HEK293T (cell line): ENCODE results near the gene NIN.

Experiments
- CTCF ChIA-PET: fragments of 350-600 bp; formaldehyde crosslinking; extraction: SDS; loops from one replicate; lab custom pipeline; 2021; ENCODE audit warnings: antibody characterized with exemption, inconsistent platforms; lab: Yijun Ruan, JAX
- POLR2A ChIA-PET: fragments of 350-600 bp; formaldehyde crosslinking; extraction: SDS; loops from one replicate; lab custom pipeline; 2020; ENCODE audit warnings: antibody characterized with exemption, inconsistent platforms; lab: Yijun Ruan, JAX
- DNase-seq: peaks from one replicate; pipeline ENCODE4 v3.0.0; 2012; ENCODE audit warnings: mixed read lengths; ENCODE audit errors: extremely low spot score
- ARNT ChIP-seq: fragments of 450-650 bp; IDR thresholded peaks from 2 replicates; pipeline ENCODE4 v1.6.1; 2017; ENCODE audit warnings: mild to moderate bottlenecking
- BHLHE40 ChIP-seq: fragments of 450-650 bp; IDR thresholded peaks from 2 replicates; pipeline ENCODE4 v1.6.1; 2016; ENCODE audit warnings: mild to moderate bottlenecking, moderate library complexity, borderline replicate concordance
- CTBP1 ChIP-seq: fragments of 450-650 bp; IDR thresholded peaks from 2 replicates; pipeline ENCODE4 v1.6.1; 2016; ENCODE audit warnings: borderline replicate concordance
- ELF4 ChIP-seq: fragments of 450-650 bp; IDR thresholded peaks from 2 replicates; pipeline ENCODE4 v1.6.1; 2017; ENCODE audit warnings: antibody characterized with exemption
- FOXA1 ChIP-seq: fragments of 450-650 bp; IDR thresholded peaks from 2 replicates; pipeline ENCODE4 v1.6.1; 2016; ENCODE audit warnings: mild to moderate bottlenecking
- FOXK2 ChIP-seq: fragments of 450-650 bp; IDR thresholded peaks from 2 replicates; pipeline ENCODE4 v1.6.1; 2016; ENCODE audit warnings: mild to moderate bottlenecking
- FOXM1 ChIP-seq: fragments of 450-650 bp; IDR thresholded peaks from 2 replicates; pipeline ENCODE4 v1.6.1; 2017; ENCODE audit warnings: mild to moderate bottlenecking, borderline replicate concordance
- HDGF ChIP-seq: fragments of 450-650 bp; IDR thresholded peaks from 2 replicates; pipeline ENCODE4 v1.6.1; 2017; ENCODE audit warnings: antibody characterized with exemption, borderline replicate concordance
- L3MBTL2 ChIP-seq: fragments of 450-650 bp; conservative IDR thresholded peaks from 2 replicates; pipeline ENCODE4 v1.6.1; 2016; ENCODE audit warnings: mild to moderate bottlenecking
- LEF1 ChIP-seq: fragments of 450-650 bp; IDR thresholded peaks from 2 replicates; pipeline ENCODE4 v1.6.1; 2017; ENCODE audit warnings: mild to moderate bottlenecking, borderline replicate concordance
- NFRKB ChIP-seq: fragments of 450-650 bp; IDR thresholded peaks from 2 replicates; pipeline ENCODE4 v1.6.1; 2016; ENCODE audit warnings: mild to moderate bottlenecking, moderate library complexity
- PKNOX1 ChIP-seq: fragments of 450-650 bp; IDR thresholded peaks from 2 replicates; pipeline ENCODE4 v1.6.1; 2016
- SP1 ChIP-seq: fragments of 450-650 bp; IDR thresholded peaks from 2 replicates; pipeline ENCODE4 v1.6.1; 2017
- SUZ12 ChIP-seq: fragments of 450-650 bp; IDR thresholded peaks from 2 replicates; pipeline ENCODE4 v1.6.1; 2016; ENCODE audit warnings: mild to moderate bottlenecking
- TARDBP ChIP-seq: fragments of 450-650 bp; IDR thresholded peaks from 2 replicates; pipeline ENCODE4 v1.6.1; 2016
- ZNF384 ChIP-seq: fragments of 450-650 bp; IDR thresholded peaks from 2 replicates; pipeline ENCODE4 v1.6.1; 2016

Gene NIN

GRCh38 chr14:50766338-50766886 is 64.5 kb downstream of the NIN start:
- CTCF ChIA-PET = interaction anchor here (1.8 kb wide), 1 partner anchor 101 kb away, joined by 5 read pairs; no protein-coding TSS in a partner anchor
- DNase-seq = no peak
- TF ChIP-seq PKNOX1 (no peak), BHLHE40 (no peak), FOXA1 (no peak), SUZ12 (no peak), SP1 (no peak), NFRKB (no peak), LEF1 (no peak), ARNT (no peak), TARDBP (no peak), HDGF (no peak), FOXK2 (no peak), CTBP1 (no peak)
- POLR2A ChIA-PET = no interaction called here

GRCh38 chr14:50763382-50764007 is 67.5 kb downstream of the NIN start:
- CTCF ChIA-PET = interaction anchor here (0.6 to 1.5 kb wide), 3 partner anchors 9 to 146 kb away, joined by 3 to 10 read pairs (median 8); no protein-coding TSS in a partner anchor
- no peak for TF ChIP-seq NFRKB
- no peak for TF ChIP-seq HDGF
- TF ChIP-seq LEF1 = no peak
- no peak for TF ChIP-seq BHLHE40
- no peak for TF ChIP-seq L3MBTL2
- TF ChIP-seq CTBP1 = no peak
- TF ChIP-seq FOXK2 = no peak
- TF ChIP-seq SUZ12 = no peak
- no peak for TF ChIP-seq FOXA1
- POLR2A ChIA-PET = no interaction called here
- DNase-seq = no peak

- no peak for DNase-seq
- TF ChIP-seq FOXM1 (no peak), SUZ12 (no peak), HDGF (no peak)
- ChIA-PET POLR2A (interaction anchor here (1.1 kb wide), 1 partner anchor 95 kb away, joined by 3 read pairs; the partner anchor contains the start of gene SAV1), CTCF (interaction anchor here (0.6 to 1.5 kb wide), 5 partner anchors 9 to 163 kb away, joined by 3 to 10 read pairs (median 3); no protein-coding TSS in a partner anchor)
Measured at GRCh38 chr14:50762931-50763300, 68.0 kb downstream of the NIN start.

GRCh38 chr14:50762001-50762930 is 68.7 kb downstream of the NIN start:
- ChIA-PET CTCF (interaction anchor here (0.6 to 1.5 kb wide), 3 partner anchors 11 to 162 kb away, joined by 3 to 10 read pairs (median 3); no protein-coding TSS in a partner anchor), POLR2A (interaction anchor here (1.1 kb wide), 1 partner anchor 94 kb away, joined by 3 read pairs; the partner anchor contains the start of gene SAV1)
- TF ChIP-seq BHLHE40 = no peak
- TF ChIP-seq PKNOX1 = no peak
- TF ChIP-seq CTBP1 = no peak
- no peak for TF ChIP-seq NFRKB
- no peak for TF ChIP-seq FOXA1
- TF ChIP-seq SP1 = no peak
- no peak for TF ChIP-seq HDGF
- TF ChIP-seq SUZ12 = no peak
- no peak for TF ChIP-seq L3MBTL2
- TF ChIP-seq ARNT = no peak
- no peak for TF ChIP-seq LEF1
- TF ChIP-seq TARDBP = no peak
- TF ChIP-seq ZNF384 = no peak
- DNase-seq = no peak

- POLR2A ChIA-PET = no interaction called here
- no peak for TF ChIP-seq FOXM1
- CTCF ChIA-PET = no interaction called here
- DNase-seq = no peak
Measured at GRCh38 chr14:50759800-50760543, 71.0 kb downstream of the NIN start.

- POLR2A ChIA-PET = no interaction called here
- TF ChIP-seq BHLHE40 (no peak), SUZ12 (no peak), NFRKB (no peak), ARNT (no peak), FOXA1 (no peak), ELF4 (no peak), ZNF384 (no peak), SP1 (no peak), L3MBTL2 (no peak), TARDBP (no peak), HDGF (no peak), LEF1 (no peak), FOXK2 (no peak), CTBP1 (no peak), PKNOX1 (no peak), FOXM1 (no peak)
- no peak for DNase-seq
- CTCF ChIA-PET = no interaction called here
Measured at GRCh38 chr14:50758945-50759344, 72.0 kb downstream of the NIN start.
